PC-9 (cell line): ENCODE measurements around the gene UCP3.

Source experiments
- EZH2 ChIP-seq: fragments of 200-600 bp; sonication (generic); IDR thresholded peaks from 2 replicates; pipeline ENCODE4 v1.8.0; 2017; ENCODE audit warnings: antibody characterized with exemption, low read depth
- TF ChIP-seq, protein P1 (sequence below): fragments of 200-600 bp; sonication (generic); conservative IDR thresholded peaks from 2 replicates; pipeline ENCODE4 v1.6.1; 2017; ENCODE audit warnings: mixed run types, antibody characterized with exemption, mild to moderate bottlenecking, moderate library complexity

DNA sequence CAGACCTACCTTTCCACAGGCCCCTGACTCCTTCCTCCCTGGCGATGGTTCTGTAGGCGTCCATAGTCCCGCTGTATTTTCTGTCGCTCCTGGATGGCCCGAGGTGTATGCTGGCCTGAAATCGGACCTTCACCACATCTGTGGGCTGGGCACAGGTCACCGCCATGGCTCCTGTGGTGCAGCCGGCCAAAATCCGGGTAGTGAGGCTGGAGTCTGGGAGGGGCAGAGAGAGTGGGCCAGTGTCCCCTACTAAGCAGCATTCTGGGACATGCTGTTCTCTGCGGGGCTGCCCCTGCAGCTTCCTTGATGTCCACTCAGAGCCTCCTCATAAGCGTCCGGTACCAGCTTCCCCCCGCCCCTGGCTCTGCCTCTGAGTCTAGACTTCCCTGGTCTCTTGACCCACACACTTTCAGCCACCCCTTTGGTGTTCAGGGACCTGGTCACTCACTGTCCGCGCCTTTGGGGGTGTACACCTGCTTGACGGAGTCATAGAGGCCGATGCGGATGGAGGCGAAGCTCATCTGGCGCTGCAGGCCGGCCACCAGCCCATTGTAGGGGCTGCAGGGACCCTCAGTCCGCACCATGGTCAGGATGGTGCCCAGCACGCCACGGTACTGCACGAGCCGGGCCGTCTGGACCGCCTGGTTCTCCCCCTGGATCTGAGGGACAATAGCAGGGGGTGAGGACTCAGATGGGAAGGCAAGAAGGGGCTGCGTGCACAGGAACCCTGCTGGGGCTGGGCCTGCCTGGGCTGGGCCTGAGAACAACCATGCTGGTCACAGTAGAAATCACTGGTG, 3.0 kb downstream of the UCP3 start:
- TF ChIP-seq, protein P1, sequence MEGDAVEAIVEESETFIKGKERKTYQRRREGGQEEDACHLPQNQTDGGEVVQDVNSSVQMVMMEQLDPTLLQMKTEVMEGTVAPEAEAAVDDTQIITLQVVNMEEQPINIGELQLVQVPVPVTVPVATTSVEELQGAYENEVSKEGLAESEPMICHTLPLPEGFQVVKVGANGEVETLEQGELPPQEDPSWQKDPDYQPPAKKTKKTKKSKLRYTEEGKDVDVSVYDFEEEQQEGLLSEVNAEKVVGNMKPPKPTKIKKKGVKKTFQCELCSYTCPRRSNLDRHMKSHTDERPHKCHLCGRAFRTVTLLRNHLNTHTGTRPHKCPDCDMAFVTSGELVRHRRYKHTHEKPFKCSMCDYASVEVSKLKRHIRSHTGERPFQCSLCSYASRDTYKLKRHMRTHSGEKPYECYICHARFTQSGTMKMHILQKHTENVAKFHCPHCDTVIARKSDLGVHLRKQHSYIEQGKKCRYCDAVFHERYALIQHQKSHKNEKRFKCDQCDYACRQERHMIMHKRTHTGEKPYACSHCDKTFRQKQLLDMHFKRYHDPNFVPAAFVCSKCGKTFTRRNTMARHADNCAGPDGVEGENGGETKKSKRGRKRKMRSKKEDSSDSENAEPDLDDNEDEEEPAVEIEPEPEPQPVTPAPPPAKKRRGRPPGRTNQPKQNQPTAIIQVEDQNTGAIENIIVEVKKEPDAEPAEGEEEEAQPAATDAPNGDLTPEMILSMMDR, result no peak
- no peak for TF ChIP-seq EZH2
